GM23338 (cell line): Measurements from ENCODE around the gene PIEZO2.

Source experiments
- POLR2AphosphoS5 ChIP-seq: IDR thresholded peaks from 2 replicates; pipeline ENCODE4 v1.6.1; 2016; ENCODE audit warnings: antibody characterized with exemption, low read depth
- TF ChIP-seq, protein P1 (sequence below), 2 experiments: fragments of 200-600 bp in 1 of 2; sonication (generic) in 1 of 2; conservative IDR thresholded peaks; 2 replicates each; pipeline versions ENCODE4 v1.5.1 to v1.6.1; 2016 to 2017; ENCODE audit warnings: antibody characterized with exemption in 2 of 2, low read depth in 2 of 2, mild to moderate bottlenecking in 2 of 2, moderate library complexity in 1 of 2

DNA sequence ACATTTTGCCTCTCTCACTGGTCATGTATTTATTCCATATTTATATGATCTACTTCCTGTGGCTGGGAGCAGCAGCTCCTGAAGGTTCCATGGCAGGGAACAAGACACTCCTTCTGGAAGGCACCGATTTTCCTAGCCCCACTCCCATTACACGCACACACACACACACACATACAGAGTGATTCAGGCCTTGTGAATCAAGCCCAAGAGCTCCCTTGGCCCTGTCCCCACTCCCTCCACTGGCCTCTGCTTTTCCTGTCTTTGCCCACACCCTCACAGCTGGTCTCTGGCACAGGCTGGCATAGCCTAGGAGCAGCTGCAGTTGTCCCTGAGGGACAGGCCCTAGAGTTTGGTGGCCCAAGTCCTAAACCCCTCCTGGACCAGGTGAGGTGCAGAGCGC lies 421.9 kb downstream of the PIEZO2 start:
- TF ChIP-seq, protein P1, sequence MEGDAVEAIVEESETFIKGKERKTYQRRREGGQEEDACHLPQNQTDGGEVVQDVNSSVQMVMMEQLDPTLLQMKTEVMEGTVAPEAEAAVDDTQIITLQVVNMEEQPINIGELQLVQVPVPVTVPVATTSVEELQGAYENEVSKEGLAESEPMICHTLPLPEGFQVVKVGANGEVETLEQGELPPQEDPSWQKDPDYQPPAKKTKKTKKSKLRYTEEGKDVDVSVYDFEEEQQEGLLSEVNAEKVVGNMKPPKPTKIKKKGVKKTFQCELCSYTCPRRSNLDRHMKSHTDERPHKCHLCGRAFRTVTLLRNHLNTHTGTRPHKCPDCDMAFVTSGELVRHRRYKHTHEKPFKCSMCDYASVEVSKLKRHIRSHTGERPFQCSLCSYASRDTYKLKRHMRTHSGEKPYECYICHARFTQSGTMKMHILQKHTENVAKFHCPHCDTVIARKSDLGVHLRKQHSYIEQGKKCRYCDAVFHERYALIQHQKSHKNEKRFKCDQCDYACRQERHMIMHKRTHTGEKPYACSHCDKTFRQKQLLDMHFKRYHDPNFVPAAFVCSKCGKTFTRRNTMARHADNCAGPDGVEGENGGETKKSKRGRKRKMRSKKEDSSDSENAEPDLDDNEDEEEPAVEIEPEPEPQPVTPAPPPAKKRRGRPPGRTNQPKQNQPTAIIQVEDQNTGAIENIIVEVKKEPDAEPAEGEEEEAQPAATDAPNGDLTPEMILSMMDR (conservative IDR thresholded peaks at IDR 0.05; ENCODE audit: low read depth in 2 of 2): no peak
- TF ChIP-seq POLR2AphosphoS5: no peak
